HepG2 (cell line): ENCODE measurements around the gene DPEP3.

ENCODE experiments used
- ATM ChIP-seq: fragments of 450-650 bp; IDR thresholded peaks from 2 replicates; pipeline ENCODE4 v1.7.1; 2017; ENCODE audit warnings: mild to moderate bottlenecking, borderline replicate concordance
- FOSL1 ChIP-seq: sonication (generic); formaldehyde crosslinking; IDR thresholded peaks from 2 replicates; pipeline ENCODE4 v1.9.0; 2021; ENCODE audit warnings: missing genetic modification reagents, borderline replicate concordance
- NFYB ChIP-seq: sonication (generic); formaldehyde crosslinking; IDR thresholded peaks from 2 replicates; pipeline ENCODE4 v1.4.0; 2020; ENCODE audit warnings: missing genetic modification reagents
- SP2 ChIP-seq: sonication (generic); formaldehyde crosslinking; IDR thresholded peaks from 2 replicates; pipeline ENCODE4 v1.5.1; 2020; ENCODE audit warnings: mild to moderate bottlenecking, missing genetic modification reagents
- ZNF781 ChIP-seq: sonication (generic); formaldehyde crosslinking; IDR thresholded peaks from 2 replicates; pipeline ENCODE4 v1.5.1; 2020; ENCODE audit warnings: borderline replicate concordance, mild to moderate bottlenecking, missing genetic modification reagents; ENCODE audit errors: not compliant biosample characterization
- TF ChIP-seq, protein P1 (sequence below): sonication (generic); formaldehyde crosslinking; conservative IDR thresholded peaks from 2 replicates; pipeline ENCODE4 v1.4.0; 2020; ENCODE audit warnings: missing genetic modification reagents

DNA sequence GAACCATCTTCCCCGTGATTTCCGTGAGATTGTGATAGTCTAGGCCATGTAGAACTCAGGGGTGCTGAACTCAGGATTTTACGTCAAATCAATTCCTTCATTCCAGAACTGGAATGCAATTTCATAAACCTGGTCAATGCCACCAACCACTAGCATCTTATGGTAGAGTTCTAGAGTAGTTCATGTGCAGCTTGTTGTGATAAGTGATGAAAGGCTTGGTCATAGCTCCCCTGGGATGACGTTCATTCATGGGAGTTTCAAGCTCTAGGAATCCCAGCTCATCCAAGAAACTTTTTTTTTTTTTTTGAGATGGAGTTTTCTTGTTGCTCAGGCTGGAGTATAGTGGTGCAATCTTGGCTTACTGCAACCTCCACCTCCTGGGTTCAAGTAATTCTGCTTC lies 22.7 kb upstream of the DPEP3 start:
- TF ChIP-seq, protein P1, sequence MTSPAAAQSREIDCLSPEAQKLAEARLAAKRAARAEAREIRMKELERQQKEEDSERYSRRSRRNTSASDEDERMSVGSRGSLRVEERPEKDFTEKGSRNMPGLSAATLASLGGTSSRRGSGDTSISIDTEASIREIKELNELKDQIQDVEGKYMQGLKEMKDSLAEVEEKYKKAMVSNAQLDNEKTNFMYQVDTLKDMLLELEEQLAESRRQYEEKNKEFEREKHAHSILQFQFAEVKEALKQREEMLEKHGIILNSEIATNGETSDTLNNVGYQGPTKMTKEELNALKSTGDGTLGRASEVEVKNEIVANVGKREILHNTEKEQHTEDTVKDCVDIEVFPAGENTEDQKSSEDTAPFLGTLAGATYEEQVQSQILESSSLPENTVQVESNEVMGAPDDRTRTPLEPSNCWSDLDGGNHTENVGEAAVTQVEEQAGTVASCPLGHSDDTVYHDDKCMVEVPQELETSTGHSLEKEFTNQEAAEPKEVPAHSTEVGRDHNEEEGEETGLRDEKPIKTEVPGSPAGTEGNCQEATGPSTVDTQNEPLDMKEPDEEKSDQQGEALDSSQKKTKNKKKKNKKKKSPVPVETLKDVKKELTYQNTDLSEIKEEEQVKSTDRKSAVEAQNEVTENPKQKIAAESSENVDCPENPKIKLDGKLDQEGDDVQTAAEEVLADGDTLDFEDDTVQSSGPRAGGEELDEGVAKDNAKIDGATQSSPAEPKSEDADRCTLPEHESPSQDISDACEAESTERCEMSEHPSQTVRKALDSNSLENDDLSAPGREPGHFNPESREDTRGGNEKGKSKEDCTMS (CRISPR knock-in tag): no peak
- no peak for TF ChIP-seq NFYB (CRISPR knock-in tag)
- TF ChIP-seq SP2 (CRISPR knock-in tag): no peak
- no peak for TF ChIP-seq FOSL1 (CRISPR knock-in tag)
- no peak for TF ChIP-seq ZNF781 (CRISPR knock-in tag)
- no peak for TF ChIP-seq ATM
